ENCODE data around the gene ATP6V0B. TPM values are rescaled to one million over a fixed set of nuclear protein-coding genes. Genes with fewer than 3 reads are reported as not detected.
A peak's percentile ranks its signal among the peaks of the same experiment; 100 is the strongest.

ATP6V0B gene
- total RNA-seq, result 112 to 123 TPM (median 122 TPM) in 3 replicates
- long read RNA-seq, transcript ATP6V0B-201 (7 exons, 944 nt), result minor isoform, 24 of 188 reads
- long read RNA-seq, transcript ATP6V0B-205 (8 exons, 1,298 nt), result major isoform, 141 of 188 reads
- long read RNA-seq, partial matches to known transcripts, result 6 of 188 reads
- long read RNA-seq, other reads (novel, unspliced or antisense), result 14 of 188 reads

GRCh38 chr1:43974443-43975248 lies at the start of gene ATP6V0B:
TSS of gene ATP6V0B (plus strand) at chr1:43974960. CDS start at chr1:43975041, 81 bp downstream.
- peak; percentile 99 for DNase-seq (ENCODE audit: low spot score)
- H3K4me3 Mint-ChIP-seq (ENCODE audit: unreplicated experiment), result peak within 1 kb of the TSS; percentile 92
- peak within 1 kb of the TSS; percentile 96 for H3K27ac Mint-ChIP-seq (ENCODE audit: unreplicated experiment)
- peaks cover 18% of the 10 kb centered on the region for H3K36me3 Mint-ChIP-seq (ENCODE audit: low read depth)
- no peaks in the 10 kb centered on the region for H3K27me3 Mint-ChIP-seq (ENCODE audit: low read depth)
- peaks cover 53% of the 10 kb centered on the region for H3K4me1 Mint-ChIP-seq (ENCODE audit: low read depth)
- H3K9me3 Mint-ChIP-seq (ENCODE audit: low read depth), result no peaks in the 10 kb centered on the region
- peak; percentile 44 for TF ChIP-seq CTCF (IDR thresholded peaks at IDR 0.05)

- Mint-ChIP-seq H3K27ac (ENCODE audit: unreplicated experiment) (no peak overlapping the region), H3K4me1 (ENCODE audit: low read depth) (peaks cover 9% of the 10 kb centered on the region), H3K36me3 (ENCODE audit: low read depth) (peaks cover 20% of the 10 kb centered on the region), H3K27me3 (ENCODE audit: low read depth) (no peaks in the 10 kb centered on the region), H3K9me3 (ENCODE audit: low read depth) (peaks cover 3% of the 10 kb centered on the region), H3K4me3 (ENCODE audit: unreplicated experiment) (no peak overlapping the region)
- peak; percentile 19 for DNase-seq (ENCODE audit: low spot score)
- no peak for TF ChIP-seq CTCF (IDR thresholded peaks at IDR 0.05)
Measured at GRCh38 chr1:43925846-43926245, 48.9 kb upstream of the ATP6V0B start.

GRCh38 chr1:43930168-43930948 lies 44.4 kb upstream of the ATP6V0B start:
- no peak overlapping the region for H3K27ac Mint-ChIP-seq (ENCODE audit: unreplicated experiment)
- TF ChIP-seq CTCF (IDR thresholded peaks at IDR 0.05), result peak; percentile 65
- H3K36me3 Mint-ChIP-seq (ENCODE audit: low read depth), result peaks cover 11% of the 10 kb centered on the region
- H3K4me3 Mint-ChIP-seq (ENCODE audit: unreplicated experiment), result no peak overlapping the region
- H3K27me3 Mint-ChIP-seq (ENCODE audit: low read depth), result no peaks in the 10 kb centered on the region
- DNase-seq (ENCODE audit: low spot score), result no peak
- peaks cover 18% of the 10 kb centered on the region for H3K4me1 Mint-ChIP-seq (ENCODE audit: low read depth)
- H3K9me3 Mint-ChIP-seq (ENCODE audit: low read depth), result peaks cover 3% of the 10 kb centered on the region

- H3K4me3 Mint-ChIP-seq (ENCODE audit: unreplicated experiment), result no peak overlapping the region
- H3K4me1 Mint-ChIP-seq (ENCODE audit: low read depth), result peaks cover 18% of the 10 kb centered on the region
- no peak for TF ChIP-seq CTCF (IDR thresholded peaks at IDR 0.05)
- H3K27me3 Mint-ChIP-seq (ENCODE audit: low read depth), result no peaks in the 10 kb centered on the region
- H3K27ac Mint-ChIP-seq (ENCODE audit: unreplicated experiment), result no peak overlapping the region
- peaks cover 6% of the 10 kb centered on the region for H3K36me3 Mint-ChIP-seq (ENCODE audit: low read depth)
- no peak for DNase-seq (ENCODE audit: low spot score)
- H3K9me3 Mint-ChIP-seq (ENCODE audit: low read depth), result peaks cover 3% of the 10 kb centered on the region
Measured at GRCh38 chr1:43930949-43931275, 43.8 kb upstream of the ATP6V0B start.

Data from chondrocyte (in vitro differentiated cells).